K562 (cell line): ENCODE data around the gene CAPRIN1. TPM values are rescaled to one million over a fixed set of nuclear protein-coding genes. Genes with fewer than 3 reads are reported as not detected.

Source experiments
- BCL6 ChIP-seq: fragments of 250-450 bp; sonication (Bioruptor Pico); IDR thresholded peaks from 2 replicates; pipeline ENCODE4 v1.4.0; 2020
- CEBPG ChIP-seq, 3 experiments: fragments of 200-800 bp in 1 of 3; sonication (Bioruptor generic) in 1 of 3; sonication (generic) in 1 of 3; formaldehyde crosslinking in 1 of 3; IDR thresholded peaks in 2 of 3; conservative IDR thresholded peaks in 1 of 3; 2 replicates each; pipeline versions ENCODE4 v1.6.1 to v1.8.0; 2016 to 2022; ENCODE audit warnings: missing compliant biosample characterization in 2 of 3, missing genetic modification characterization in 2 of 3, mild to moderate bottlenecking in 1 of 3, missing genetic modification reagents in 1 of 3
- CHD1 ChIP-seq: fragments of 200-600 bp; sonication (generic); IDR thresholded peaks from one replicate; pipeline ENCODE4 v1.6.1; 2012; ENCODE audit warnings: mild to moderate bottlenecking, moderate library complexity, low read length, inconsistent platforms
- ELF2 ChIP-seq: fragments of 250-450 bp; sonication (Bioruptor Pico); IDR thresholded peaks from 2 replicates; pipeline ENCODE4 v1.5.0; 2021; ENCODE audit warnings: mild to moderate bottlenecking
- HNRNPL ChIP-seq: fragments of 200-400 bp; formaldehyde crosslinking; IDR thresholded peaks from 2 replicates; pipeline ENCODE4 v1.6.1; 2017; ENCODE audit warnings: low read depth, mild to moderate bottlenecking, low read length
- ILF3 ChIP-seq: fragments of 450-650 bp; IDR thresholded peaks from 2 replicates; pipeline ENCODE4 v1.6.1; 2018; ENCODE audit warnings: antibody characterized with exemption, mild to moderate bottlenecking, moderate library complexity, borderline replicate concordance
- KDM5B ChIP-seq: fragments of 200-600 bp; sonication (generic); IDR thresholded peaks from 2 replicates; pipeline ENCODE4 v1.6.1; 2012; ENCODE audit warnings: low read depth, mild to moderate bottlenecking, moderate library complexity, low read length, control low read depth, inconsistent platforms; ENCODE audit not compliant: insufficient replicate concordance
- MCM3 ChIP-seq: fragments of 450-650 bp; IDR thresholded peaks from 2 replicates; pipeline ENCODE4 v1.6.1; 2016
- MYNN ChIP-seq, 2 experiments: sonication (generic); formaldehyde crosslinking in 1 of 2; IDR thresholded peaks; 2 replicates each; pipeline versions ENCODE4 v1.5.0 to v1.6.1; 2016 to 2020; ENCODE audit warnings: antibody characterized with exemption in 1 of 2, missing genetic modification reagents in 1 of 2
- NCOA4 ChIP-seq: fragments of 450-650 bp; IDR thresholded peaks from 2 replicates; pipeline ENCODE4 v1.6.1; 2018; ENCODE audit warnings: mild to moderate bottlenecking; ENCODE audit not compliant: partially characterized antibody
- NCOR1 ChIP-seq: fragments of 450-650 bp; IDR thresholded peaks from 2 replicates; pipeline ENCODE4 v1.6.1; 2016; ENCODE audit warnings: mild to moderate bottlenecking, moderate library complexity
- NFIX ChIP-seq: fragments of 250-450 bp; sonication (Bioruptor Pico); IDR thresholded peaks from 2 replicates; pipeline ENCODE4 v1.4.0; 2020; ENCODE audit warnings: low read depth, mild to moderate bottlenecking, moderate library complexity
- NR1H2 ChIP-seq: sonication (generic); formaldehyde crosslinking; IDR thresholded peaks from 2 replicates; pipeline ENCODE4 v1.4.0; 2020; ENCODE audit warnings: mild to moderate bottlenecking, missing genetic modification reagents
- RBM14 ChIP-seq: fragments of 200-400 bp; formaldehyde crosslinking; IDR thresholded peaks from 2 replicates; pipeline ENCODE4 v1.6.1; 2018; ENCODE audit warnings: low read depth, mild to moderate bottlenecking, low read length, moderate library complexity, borderline replicate concordance; ENCODE audit not compliant: insufficient read depth
- RBM39 ChIP-seq: fragments of 200-400 bp; formaldehyde crosslinking; optimal IDR thresholded peaks from 2 replicates; pipeline ENCODE3; 2018; ENCODE audit warnings: low read depth, low read length
- SMAD1 ChIP-seq: fragments of 150-350 bp; IDR thresholded peaks from 2 replicates; pipeline ENCODE4 v1.6.1; 2014; ENCODE audit warnings: low read length, low read depth; ENCODE audit not compliant: partially characterized antibody
- SMARCE1 ChIP-seq: fragments of 450-650 bp; IDR thresholded peaks from 2 replicates; pipeline ENCODE4 v1.7.1; 2016; ENCODE audit warnings: mild to moderate bottlenecking
- SNIP1 ChIP-seq: fragments of 450-650 bp; IDR thresholded peaks from 2 replicates; pipeline ENCODE4 v1.7.1; 2017; ENCODE audit warnings: low read depth, mild to moderate bottlenecking
- TRIM25 ChIP-seq: fragments of 450-650 bp; IDR thresholded peaks from 2 replicates; pipeline ENCODE4 v1.7.0; 2016; ENCODE audit warnings: borderline replicate concordance
- ZFP36 ChIP-seq: fragments of 150-350 bp; IDR thresholded peaks from 2 replicates; pipeline ENCODE4 v1.6.1; 2018; ENCODE audit warnings: low read length, low read depth; ENCODE audit not compliant: partially characterized antibody
- ZHX1 ChIP-seq: fragments of 150-350 bp; conservative IDR thresholded peaks from 2 replicates; pipeline ENCODE4 v1.6.1; 2014; ENCODE audit warnings: low read length
- ZKSCAN3 ChIP-seq: fragments of 250-450 bp; sonication (Bioruptor Pico); IDR thresholded peaks from 2 replicates; pipeline ENCODE4 v1.4.0; 2020
- ZNF24 ChIP-seq: fragments of 450-650 bp; IDR thresholded peaks from 2 replicates; pipeline ENCODE4 v1.6.1; 2016
- ZNF3 ChIP-seq: fragments of 250-450 bp; sonication (Bioruptor Pico); IDR thresholded peaks from 2 replicates; pipeline ENCODE4 v1.5.0; 2021; ENCODE audit warnings: mild to moderate bottlenecking, moderate library complexity
- ZNF785 ChIP-seq: fragments of 250-450 bp; sonication (Bioruptor Pico); IDR thresholded peaks from 2 replicates; pipeline ENCODE4 v1.4.0; 2020; ENCODE audit warnings: mild to moderate bottlenecking
- polyA plus RNA-seq, 8 experiments: library from polyadenylated mRNA; depleted of rRNA in 4 of 8; stranded (reverse) in 5 of 8; unstranded in 3 of 8; fragments of >200 nt; fragmentation: Nextera tagmentation in 2 of 8; fragmentation: Illumina TruSeq in 1 of 8; extraction: Ambion mirVana in 2 of 8; extraction: Trizol in 1 of 8; gene quantifications; 2 replicates each; pipeline versions ENCODE4 v1.2.1 to v1.2.3, GENCODE V29; 2011 to 2014; ENCODE audit warnings: inconsistent platforms in 1 of 8, missing spikeins in 1 of 8
- total RNA-seq, 7 experiments: library from RNA; depleted of rRNA in 6 of 7; stranded (reverse); fragments of >200 nt in 6 of 7; fragmentation: Illumina TruSeq in 2 of 7; extraction: Trizol in 2 of 7; gene quantifications; 2 replicates each; pipeline versions ENCODE4 v1.2.1 to v1.2.3, GENCODE V29; 2011 to 2021; ENCODE audit warnings: low replicate concordance in 1 of 7

The CAPRIN1 gene
- total and polyA plus RNA-seq, 9 of the 15 experiments (the other 6 are each of a cell fraction or from before 2014, with no cell fraction given): 49.6 to 271 (median 244) TPM

GRCh38 chr11:34105079-34105956 is 53.8 kb downstream of the CAPRIN1 start, which contains the start of gene NAT10 (continued):
- TF ChIP-seq CEBPG (CRISPR knock-in tag; IDR thresholded peaks at IDR 0.05): 0 out of 2 replicates have a peak, but pooled peaks have one; percentile 65
- peak in 1 of 2 experiments; percentile 54; a peak in 1 of 4 replicates for TF ChIP-seq CEBPG (tag; conservative IDR thresholded peaks at IDR 0.05 in 1 of 2, IDR thresholded peaks at IDR 0.05 in 1 of 2)
- TF ChIP-seq KDM5B: peak; percentile 84
- TF ChIP-seq ZKSCAN3 (CRISPR knock-in tag): no peak
- TF ChIP-seq ELF2 (CRISPR knock-in tag): peak; percentile 29; the same call in 1 of the 2 replicates
- TF ChIP-seq ZNF3 (CRISPR knock-in tag): 0 out of 2 replicates have a peak, but pooled peaks have one; percentile 44
- peak; percentile 25; the same call in 1 of the 2 replicates for TF ChIP-seq ZNF24
- TF ChIP-seq SNIP1: no peak
- no peak for TF ChIP-seq RBM14
- TF ChIP-seq MCM3: no peak
- no peak for TF ChIP-seq ZFP36
- peak; percentile 61; the same call in 1 of the 2 replicates for TF ChIP-seq ILF3
- TF ChIP-seq NCOA4: no peak
- TF ChIP-seq NFIX (CRISPR knock-in tag): no peak
- TF ChIP-seq SMAD1: peak; percentile 86
- TF ChIP-seq CHD1: peak; percentile 59
- no peak for TF ChIP-seq TRIM25
- TF ChIP-seq SMARCE1: no peak
- TF ChIP-seq HNRNPL: no peak
- TF ChIP-seq RBM39: peak; percentile 52
- 0 out of 2 replicates have a peak, but pooled peaks have one; percentile 44 for TF ChIP-seq NCOR1
- peak; percentile 80 for TF ChIP-seq MYNN (IDR thresholded peaks at IDR 0.05)
- TF ChIP-seq MYNN (CRISPR knock-in tag; IDR thresholded peaks at IDR 0.05): no peak
- TF ChIP-seq ZNF785 (CRISPR knock-in tag): no peak
- TF ChIP-seq NR1H2: no peak
- no peak for TF ChIP-seq ZHX1
- no peak for TF ChIP-seq BCL6 (CRISPR knock-in tag)
